Fibroblast of gingiva (primary cell): Measurements from ENCODE around the gene FUCA1.

Experiments used
- DNase-seq: peaks from one replicate; pipeline ENCODE4 v3.0.0-alpha.2; 2011; ENCODE audit warnings: low read depth

The FUCA1 gene

DNA sequence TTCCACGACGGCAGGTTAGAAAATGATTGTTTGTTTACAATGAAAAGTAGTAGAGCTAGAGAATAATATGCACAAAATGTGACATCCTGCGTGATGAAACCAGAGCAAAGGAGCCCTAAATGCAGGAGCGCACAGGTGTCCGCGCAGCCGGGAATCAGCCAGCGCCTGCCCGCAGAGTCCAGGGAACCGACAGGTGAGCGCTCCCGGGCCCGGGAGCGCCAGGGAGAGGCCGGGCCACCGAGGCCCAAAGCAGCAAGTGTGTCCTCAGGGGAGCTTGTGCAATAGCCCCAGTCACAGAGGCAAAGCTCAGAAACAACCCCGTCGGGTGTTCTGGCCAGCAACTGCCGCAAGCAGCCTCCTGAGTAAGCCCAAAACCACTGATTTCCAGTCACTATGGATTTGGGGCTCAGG is 66.7 kb downstream of the FUCA1 start:
- no peak for DNase-seq

GRCh38 chr1:23800400-23801337 is 67.4 kb downstream of the FUCA1 start, which contains the start of gene GALE:
Gene GALE, minus strand, starts transcription at chr1:23800754. Its CDS starts 1,747 bp downstream, at chr1:23799007.
- DNase-seq = peak; percentile 94

- DNase-seq = peak; percentile 43
Observed at GRCh38 chr1:23799570-23800399, 68.3 kb downstream of the FUCA1 start.

- no peak for DNase-seq
Observed at GRCh38 chr1:23799255-23799569, 68.9 kb downstream of the FUCA1 start.

GRCh38 chr1:23798662-23799142 is 69.4 kb downstream of the FUCA1 start:
- DNase-seq = no peak

- DNase-seq = no peak
Observed at GRCh38 chr1:23797478-23798448, 70.3 kb downstream of the FUCA1 start.

- no peak for DNase-seq
Observed at GRCh38 chr1:23796466-23797271, 71.4 kb downstream of the FUCA1 start.

- DNase-seq = no peak
Observed at GRCh38 chr1:23795676-23796465, 72.2 kb downstream of the FUCA1 start.
